HG02678 (cell line): Measurements from ENCODE around the gene OVAAL.
"Not testable (repeated sequence)": the region's sequence is repeated elsewhere in the genome, so short reads cannot be mapped to it uniquely, and the experiment has no call there.

ENCODE experiments used
- ATAC-seq: cut with Tn5 transposase; IDR thresholded peaks from one replicate; pipeline ENCODE4 v1.9.1; 2021; ENCODE audit warnings: mild to moderate bottlenecking, moderate library complexity; ENCODE audit not compliant: unreplicated experiment

Gene OVAAL

GRCh38 chr1:180540697-180541594 lies 17.8 kb upstream of the OVAAL start:
- no peak for ATAC-seq

- no peak for ATAC-seq
Observed at GRCh38 chr1:180542113-180542837, 16.5 kb upstream of the OVAAL start.

GRCh38 chr1:180542838-180543145 lies 16.0 kb upstream of the OVAAL start:
- ATAC-seq = no peak

- no peak for ATAC-seq
Observed at GRCh38 chr1:180544050-180544449, 14.7 kb upstream of the OVAAL start.

- no peak for ATAC-seq
Observed at GRCh38 chr1:180545991-180546390, 12.8 kb upstream of the OVAAL start.

- ATAC-seq = no peak
Observed at GRCh38 chr1:180548686-180549317, 10.0 kb upstream of the OVAAL start.

- ATAC-seq = not testable (repeated sequence)
Observed at GRCh38 chr1:180549770-180550169, 9.0 kb upstream of the OVAAL start.

GRCh38 chr1:180550241-180550640 lies 8.5 kb upstream of the OVAAL start:
- ATAC-seq = no peak

- ATAC-seq = no peak
Observed at GRCh38 chr1:180551997-180552396, 6.8 kb upstream of the OVAAL start.

- not testable (repeated sequence) for ATAC-seq
Observed at GRCh38 chr1:180553046-180553445, 5.7 kb upstream of the OVAAL start.

- ATAC-seq = no peak
Observed at GRCh38 chr1:180555411-180555810, 3.4 kb upstream of the OVAAL start.

GRCh38 chr1:180560200-180560867 lies 1.6 kb downstream of the OVAAL start:
- no peak for ATAC-seq

GRCh38 chr1:180560868-180561600 lies 2.3 kb downstream of the OVAAL start:
- ATAC-seq = no peak

- ATAC-seq = no peak
Observed at GRCh38 chr1:180562640-180563025, 3.9 kb downstream of the OVAAL start.

GRCh38 chr1:180563026-180563827 lies 4.5 kb downstream of the OVAAL start:
- ATAC-seq = no peak

GRCh38 chr1:180565121-180565871 lies 6.5 kb downstream of the OVAAL start:
- no peak for ATAC-seq

- no peak for ATAC-seq
Observed at GRCh38 chr1:180566026-180566425, 7.3 kb downstream of the OVAAL start.

GRCh38 chr1:180566495-180566894 lies 7.7 kb downstream of the OVAAL start:
- ATAC-seq = no peak

- no peak for ATAC-seq
Observed at GRCh38 chr1:180567654-180568053, 8.9 kb downstream of the OVAAL start.
